ENCODE results near the gene MCC.

GRCh38 chr5:113319256-113320053, 168.8 kb downstream of the MCC start:
- TF ChIP-seq RFX5 (IDR thresholded peaks at IDR 0.05), result no peak
- TF ChIP-seq POLR2AphosphoS2 (conservative IDR thresholded peaks at IDR 0.05; ENCODE audit: low read length), result no peak
- no peak for TF ChIP-seq POLR2A (IDR thresholded peaks at IDR 0.05; ENCODE audit: low read length)

All from A549 (cell line).